HT1080 (cell line): Measurements from ENCODE around the gene MALSU1. TPM values are rescaled to one million over a fixed set of nuclear protein-coding genes. Genes with fewer than 3 reads are reported as not detected.

ENCODE experiments used
- DNase-seq: peaks from one replicate; pipeline ENCODE4 v3.0.0-alpha.2; 2015; ENCODE audit warnings: low read depth
- total RNA-seq: library from RNA; depleted of rRNA; stranded (reverse); fragments of >200 nt; shearing (Covaris generic); gene quantifications from 2 replicates; pipeline ENCODE4 v1.2.3, GENCODE V29; 2014

MALSU1 gene
- total RNA-seq, 1 experiment from 2014 or later = 129 TPM

DNA sequence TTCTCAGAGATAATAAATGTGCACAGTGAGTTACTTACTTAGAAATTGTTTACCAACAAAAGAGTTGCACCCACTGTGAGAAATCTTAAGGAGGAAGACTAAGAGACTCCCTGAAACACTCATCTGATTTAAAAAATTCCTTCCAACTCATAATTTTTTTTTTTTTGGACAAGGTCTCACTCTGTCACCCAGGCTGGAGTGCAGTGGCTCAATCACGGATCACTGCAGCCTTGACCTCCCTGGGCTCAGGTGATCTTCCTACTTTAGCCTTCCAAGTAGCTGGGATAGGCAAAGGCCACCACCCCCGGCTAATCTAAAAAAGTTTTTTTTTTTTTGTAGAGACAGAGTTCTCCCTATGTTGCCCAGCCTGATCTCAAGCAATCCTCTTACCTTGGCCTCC, 36.0 kb downstream of the MALSU1 start:
- no peak for DNase-seq

DNA sequence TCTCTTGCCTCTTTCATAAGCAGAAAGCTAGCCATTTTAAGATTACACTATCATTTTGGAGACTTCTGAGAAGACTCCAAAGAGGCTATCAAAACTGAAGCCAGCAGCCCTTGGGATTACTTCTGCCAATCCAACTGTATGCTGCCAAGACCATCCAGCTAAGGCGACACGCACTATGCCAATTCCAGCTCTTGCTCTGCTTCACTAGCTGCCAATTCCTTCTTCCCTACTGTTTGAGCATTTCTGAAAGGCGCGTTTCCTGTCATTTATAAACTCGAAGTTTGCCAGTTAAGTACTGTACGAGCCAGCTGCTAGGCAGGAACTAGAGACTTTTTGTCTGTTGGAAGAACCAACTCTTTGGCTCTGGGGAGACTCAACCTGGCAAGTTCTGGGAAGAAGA, 36.5 kb downstream of the MALSU1 start:
- no peak for DNase-seq

DNA sequence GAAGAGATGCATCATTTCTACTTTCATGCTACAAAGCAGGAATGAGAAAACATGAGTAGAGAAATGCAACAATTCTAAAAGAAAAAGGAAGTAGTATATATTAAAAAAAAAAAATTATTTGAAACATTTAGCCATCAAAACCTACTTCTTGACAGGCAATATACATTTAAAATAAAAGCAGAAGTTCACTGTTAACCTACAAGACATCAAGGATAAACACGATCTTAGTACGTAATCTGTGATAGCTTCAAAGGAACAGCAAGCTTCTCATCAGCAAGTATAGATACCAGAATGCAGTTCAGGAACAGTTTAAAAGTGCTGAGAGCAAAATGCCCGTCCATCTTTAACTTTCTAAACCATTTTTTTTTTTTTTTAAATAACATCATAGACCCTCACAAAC, 36.9 kb downstream of the MALSU1 start:
- no peak for DNase-seq

DNA sequence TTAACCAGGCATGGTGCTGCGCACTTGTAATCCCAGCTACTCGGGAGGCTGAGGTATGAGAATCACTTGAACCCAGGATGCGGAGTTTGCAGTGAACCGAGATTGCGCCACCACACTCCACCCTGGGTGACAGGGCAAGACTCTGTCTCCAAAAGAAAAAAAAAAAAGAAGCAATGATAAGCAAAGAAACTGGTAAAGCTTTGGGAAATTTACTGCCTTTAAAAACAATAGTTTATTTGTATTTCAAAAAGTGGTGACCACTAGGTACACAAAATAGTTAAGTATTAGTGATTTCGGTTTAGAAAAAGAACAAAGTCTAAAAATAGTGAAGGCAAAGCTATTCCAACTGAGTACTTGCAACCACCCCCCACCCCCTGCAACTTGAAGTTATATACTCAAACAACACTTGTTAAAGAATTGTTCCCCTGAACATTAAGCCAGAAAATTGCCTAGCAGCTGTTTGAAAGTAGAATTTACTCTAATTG, 37.7 kb downstream of the MALSU1 start:
- DNase-seq = no peak

DNA sequence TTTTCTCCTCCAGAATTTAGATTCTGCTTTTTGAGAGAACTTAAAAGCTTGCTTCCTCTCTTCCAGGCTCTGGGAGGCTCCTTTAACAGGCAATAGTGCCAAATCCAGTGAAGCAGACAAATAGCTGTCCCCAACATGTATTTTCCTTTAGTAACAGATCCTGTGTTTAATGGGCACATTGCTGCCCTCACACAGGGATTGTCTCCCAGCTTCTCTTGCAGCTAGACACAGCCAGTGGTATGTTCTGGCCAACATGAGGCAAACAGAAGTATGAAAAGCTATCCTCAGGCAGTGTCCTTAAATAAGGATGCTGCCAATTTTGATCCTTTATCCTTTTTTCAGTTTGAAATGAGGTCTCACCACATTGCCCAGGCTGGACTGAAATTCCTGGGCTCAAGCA, 38.2 kb downstream of the MALSU1 start:
- DNase-seq = no peak

DNA sequence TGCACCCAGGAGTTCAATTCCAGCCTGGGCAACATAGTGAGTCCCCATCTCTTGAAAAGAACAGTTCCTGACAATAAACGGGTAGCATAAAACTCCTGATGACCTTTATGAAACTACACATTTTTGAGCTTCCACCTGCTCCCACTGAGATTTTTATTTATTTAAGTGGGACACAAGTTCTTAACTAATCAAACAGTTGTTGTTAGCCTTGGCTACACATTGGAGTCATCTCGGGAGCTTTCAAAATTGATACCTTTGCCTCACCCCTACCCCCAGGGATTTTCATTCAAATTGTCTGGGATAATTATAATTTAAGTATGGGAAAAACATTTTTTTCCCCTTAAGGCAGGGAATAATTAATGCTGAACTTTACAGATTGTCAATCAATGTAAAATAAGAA, 39.3 kb downstream of the MALSU1 start:
- DNase-seq = no peak

DNA sequence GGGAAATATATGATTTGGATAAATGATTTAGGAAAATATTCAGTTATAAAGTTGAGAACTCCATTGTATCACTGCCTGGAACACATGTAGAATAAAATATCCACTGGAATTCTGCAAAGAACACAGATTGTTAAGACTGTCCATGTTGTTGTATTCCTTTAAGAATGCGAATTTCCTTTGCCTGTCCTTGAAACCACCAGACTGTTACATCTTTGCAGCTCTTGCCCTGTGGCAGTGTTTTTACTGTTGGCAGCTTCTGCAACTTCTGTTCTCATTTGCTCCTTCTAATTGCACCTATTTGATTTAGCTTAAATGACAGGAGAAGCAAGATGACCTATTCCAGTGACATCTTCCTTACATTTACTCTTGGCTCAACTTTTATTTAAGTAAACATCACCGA, 39.7 kb downstream of the MALSU1 start:
- no peak for DNase-seq

DNA sequence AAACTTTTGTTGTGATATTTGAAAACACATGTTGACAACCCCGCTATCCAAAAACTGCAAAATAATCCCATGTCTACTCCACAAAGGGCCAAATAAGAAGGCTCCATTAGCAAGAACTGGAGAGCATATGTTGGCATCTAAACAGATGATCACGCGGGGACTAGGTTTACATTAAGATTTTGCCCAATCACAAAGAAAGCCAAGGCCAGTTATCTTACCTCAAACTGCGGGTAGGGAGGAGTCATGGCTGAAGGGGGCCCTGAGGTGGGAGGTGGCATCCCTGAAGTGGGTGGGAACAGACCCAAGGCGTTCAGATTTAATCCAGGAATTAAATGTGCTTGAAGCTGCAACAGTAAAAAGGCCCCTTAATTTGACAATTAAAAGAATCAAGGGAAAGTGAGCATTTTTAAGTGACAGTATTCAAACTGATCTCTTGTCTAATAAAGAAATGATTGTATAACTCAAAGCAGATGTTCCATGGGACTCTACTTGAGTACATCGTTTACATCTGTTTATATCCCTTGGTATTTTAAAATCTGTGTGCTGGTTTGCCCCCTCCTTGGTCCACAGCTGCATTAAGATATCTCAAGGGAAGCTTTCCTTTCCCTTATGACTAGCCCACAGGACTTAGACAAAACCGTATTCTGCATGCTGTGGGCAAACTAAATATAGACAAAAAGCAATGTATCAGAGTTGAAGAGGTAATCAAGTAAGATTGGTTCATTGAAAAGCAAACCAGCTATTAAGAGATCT, 42.9 kb downstream of the MALSU1 start:
- no peak for DNase-seq

DNA sequence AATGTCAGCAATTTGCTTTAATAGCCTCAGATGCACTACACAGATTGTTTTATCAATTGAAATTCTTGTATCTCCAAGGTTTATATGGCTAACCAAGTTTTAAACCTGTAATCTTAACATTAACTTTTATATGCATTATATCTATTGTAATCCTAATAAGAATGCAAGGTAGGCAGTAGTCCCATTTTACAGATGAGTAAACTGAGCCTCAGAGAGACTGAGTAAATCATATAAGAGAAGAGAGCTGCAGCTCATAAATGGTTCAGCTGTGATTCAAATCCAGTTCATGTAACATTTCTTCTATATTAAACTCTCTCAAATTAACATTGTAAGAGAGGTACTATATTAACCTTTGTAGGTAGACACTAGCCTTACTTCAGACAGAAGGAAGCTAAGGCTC, 44.0 kb downstream of the MALSU1 start:
- no peak for DNase-seq

DNA sequence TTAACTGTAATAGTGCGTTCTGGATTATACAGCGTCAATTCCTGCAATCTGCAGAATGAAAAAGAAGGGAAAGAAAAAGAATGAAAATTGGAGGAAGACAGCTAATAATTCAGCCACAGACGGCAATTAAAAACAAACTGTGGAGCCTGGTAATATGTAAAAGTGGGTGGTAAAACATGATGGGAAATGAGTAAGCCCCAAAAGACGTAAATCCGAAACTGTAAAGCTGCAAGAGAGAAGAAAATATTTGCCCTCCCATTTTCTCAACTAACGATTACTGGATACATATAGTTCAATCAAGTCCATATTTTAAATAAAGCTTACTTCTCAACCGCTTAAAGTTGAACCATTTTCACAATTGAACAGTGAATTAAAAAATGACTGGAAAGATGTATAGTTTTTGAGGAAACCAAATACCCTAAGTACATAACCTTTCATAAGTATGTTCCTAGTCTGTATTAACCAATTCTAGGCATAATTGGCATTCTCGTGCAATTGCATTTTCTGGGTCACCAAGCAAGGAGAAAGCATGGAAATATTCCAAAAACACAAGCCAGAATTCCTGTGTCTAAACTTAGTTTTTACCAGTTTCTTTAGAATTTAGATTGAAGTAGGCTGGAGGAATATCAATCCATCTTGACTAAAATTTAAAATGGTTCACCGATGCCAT, 44.8 kb downstream of the MALSU1 start:
- DNase-seq = no peak

DNA sequence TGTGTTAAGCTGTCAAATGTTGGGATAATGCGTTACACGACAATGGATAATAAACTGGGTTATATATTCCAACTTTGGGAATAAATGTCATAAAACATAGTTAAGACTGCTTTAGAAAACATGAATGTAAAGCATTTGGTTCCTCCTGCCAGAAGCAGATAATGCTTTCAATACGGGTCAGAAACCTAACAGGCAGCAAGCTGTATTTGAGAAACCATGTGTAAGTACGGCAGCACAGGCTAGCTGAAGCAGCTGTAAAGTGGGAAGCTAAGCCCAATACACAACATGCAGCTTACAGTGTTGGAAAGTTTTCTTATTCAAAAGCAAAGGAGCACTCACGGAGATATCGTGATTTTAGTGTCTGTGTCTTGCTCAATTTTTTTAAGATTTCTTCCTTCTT, 46.5 kb downstream of the MALSU1 start:
- no peak for DNase-seq

DNA sequence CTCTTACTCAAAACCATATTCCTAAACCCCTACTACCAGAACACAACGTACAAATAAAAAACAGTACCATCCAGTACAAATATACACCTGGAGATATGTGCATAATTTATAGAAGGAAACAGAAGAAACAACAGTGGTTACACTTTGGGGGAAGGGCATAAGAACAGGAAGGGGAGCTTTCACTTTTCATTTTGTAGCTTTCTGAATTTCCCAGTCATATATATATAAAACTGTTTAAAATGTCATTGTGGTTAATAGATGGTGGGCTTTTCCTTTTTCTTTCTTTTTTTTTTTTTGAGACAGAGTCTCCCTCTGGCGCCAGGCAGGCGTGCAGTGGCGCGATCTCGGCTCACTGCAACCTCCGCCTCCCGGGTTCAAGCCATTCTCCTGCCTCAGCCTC, 47.2 kb downstream of the MALSU1 start:
- peak; percentile 8 for DNase-seq

DNA sequence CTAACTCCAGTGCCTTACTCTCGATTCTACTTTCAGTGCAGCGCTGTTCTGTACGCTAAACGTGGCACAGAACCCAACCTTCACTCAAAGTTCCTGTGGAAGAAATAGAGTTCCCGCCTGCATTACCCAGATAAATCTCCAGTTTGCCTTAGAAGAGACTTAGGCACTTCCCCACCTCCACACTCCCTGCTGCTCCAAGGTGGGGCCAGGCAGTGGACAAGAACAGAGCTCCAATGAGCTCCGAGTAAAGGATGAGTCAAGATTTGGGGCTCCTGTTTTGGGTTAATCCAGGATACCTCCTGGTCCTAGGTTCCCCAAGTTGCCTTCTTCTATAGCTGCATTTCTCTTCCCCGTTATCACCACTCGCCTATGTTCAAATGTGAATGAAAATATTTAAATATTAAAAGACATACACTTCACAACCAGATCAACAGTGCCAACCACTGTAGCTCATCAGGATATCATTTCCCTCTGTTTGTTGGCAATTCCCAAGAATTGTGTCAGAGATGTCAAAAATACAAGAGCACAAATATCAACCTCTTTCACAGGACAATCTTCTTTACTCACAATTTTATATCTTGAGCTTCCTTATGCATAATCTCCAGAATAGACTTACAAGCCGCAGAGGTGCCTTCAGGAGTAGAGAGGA, 48.0 kb downstream of the MALSU1 start:
- peak; percentile 62 for DNase-seq

DNA sequence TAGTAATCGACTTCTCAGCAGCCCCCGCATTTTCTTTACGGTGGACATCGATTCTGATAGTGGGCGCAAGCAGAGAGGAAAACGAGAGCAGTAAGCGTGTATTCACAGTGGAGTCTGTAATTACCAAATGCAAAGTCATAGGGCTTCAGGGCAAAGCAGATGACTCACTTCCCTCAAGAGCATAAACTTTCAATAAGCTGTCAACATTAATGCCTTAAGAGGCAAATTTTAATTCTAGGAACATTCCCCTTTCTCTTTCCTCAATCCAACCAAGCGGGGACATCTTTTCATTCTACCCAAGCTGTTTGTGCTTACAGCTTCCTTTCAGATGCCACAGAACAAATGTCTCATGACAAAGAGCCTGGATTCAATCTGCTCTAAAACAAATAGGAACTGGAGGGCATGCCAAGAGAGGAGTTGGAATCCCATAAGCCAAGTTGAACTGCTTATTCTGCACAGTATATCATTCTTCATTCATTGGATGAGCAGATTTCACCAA, 48.6 kb downstream of the MALSU1 start:
- peak; percentile 85 for DNase-seq

DNA sequence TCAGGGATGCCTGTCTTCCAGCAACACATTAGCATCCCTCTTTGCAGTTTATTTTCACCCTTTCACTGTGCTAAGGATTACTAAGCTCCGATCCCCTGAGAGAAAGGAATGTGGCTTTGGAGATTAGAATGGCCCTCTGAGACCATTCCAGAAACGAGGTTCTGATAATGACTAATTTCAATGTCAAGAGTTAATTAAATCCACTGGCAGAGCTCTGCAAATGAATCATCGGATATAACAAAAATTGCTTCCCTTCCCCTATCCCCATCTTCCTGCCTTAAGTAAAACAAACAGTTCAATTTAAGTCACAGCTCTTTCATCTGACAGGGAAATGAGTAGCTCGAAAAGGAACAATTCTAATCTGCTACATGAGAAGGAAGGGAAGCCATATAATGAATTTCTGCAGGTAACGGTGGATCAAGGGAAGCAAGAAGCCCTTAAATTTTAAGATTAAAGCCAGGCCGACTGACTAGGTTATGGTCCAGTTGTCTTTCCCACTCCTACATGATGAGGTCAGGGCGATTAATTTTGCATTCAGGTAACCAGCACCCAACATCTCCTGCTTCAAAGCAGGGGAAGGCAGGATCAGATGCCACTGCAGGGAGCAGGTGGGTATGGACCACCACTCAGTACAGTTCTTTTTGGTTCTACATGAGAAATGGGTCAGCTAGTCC, 50.5 kb downstream of the MALSU1 start:
- peak; percentile 96 for DNase-seq

DNA sequence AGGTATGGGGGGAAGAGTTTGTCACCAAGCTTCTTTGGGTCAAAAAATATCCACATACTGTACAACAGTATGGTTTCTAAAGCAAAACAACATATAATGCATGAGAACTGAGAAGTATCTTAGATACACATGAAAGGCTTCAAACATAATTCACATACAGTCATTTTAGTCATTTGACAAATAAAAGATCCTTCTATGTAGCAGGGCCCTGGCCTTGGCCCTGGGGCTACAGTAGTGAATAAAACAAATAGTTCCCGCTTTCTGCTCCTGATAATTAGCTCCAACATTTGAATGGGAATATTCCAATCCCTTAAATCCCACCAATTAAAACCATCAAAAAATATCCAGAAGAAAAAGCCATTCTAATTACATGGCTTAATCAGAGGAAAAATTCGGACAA, 51.3 kb downstream of the MALSU1 start:
- no peak for DNase-seq

DNA sequence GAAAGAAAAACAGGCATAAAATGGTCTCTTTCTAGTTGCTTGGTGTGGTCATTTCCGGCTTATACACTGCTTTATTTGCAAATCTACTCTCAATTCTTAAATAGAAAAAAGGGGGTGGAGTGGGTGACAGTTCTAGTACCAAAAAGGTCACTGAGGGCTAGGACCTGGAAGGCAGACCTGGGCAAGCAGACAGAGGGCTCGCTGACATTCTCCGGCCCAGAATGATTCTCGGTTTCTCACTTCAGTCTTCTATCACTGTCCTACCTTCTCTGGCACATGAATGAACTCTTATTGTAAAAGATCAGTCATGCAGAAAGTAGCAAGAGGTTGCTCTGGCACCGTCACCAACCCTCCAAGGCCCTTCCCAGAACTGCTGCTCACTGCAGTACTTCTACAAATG, 54.0 kb downstream of the MALSU1 start:
- no peak for DNase-seq

DNA sequence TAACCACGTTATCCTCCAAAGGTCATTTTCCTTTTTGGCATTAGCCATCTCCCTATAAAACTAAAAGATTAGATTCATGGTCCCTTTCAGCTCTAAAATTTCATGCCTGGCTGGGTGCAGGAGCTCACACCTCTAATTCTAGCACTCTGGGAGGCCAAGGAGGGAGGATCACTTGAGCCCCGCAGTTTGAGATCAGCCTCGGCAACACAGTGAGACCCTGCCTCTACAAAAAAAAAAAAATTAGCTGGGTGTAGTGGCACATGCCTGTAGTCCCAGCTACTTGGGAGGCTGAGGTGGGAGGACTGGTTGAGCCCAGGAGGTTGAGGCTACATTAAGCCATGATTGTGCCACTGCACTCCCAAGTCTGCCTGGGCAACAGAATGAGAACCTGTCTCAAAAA, 57.0 kb downstream of the MALSU1 start:
- DNase-seq = no peak

DNA sequence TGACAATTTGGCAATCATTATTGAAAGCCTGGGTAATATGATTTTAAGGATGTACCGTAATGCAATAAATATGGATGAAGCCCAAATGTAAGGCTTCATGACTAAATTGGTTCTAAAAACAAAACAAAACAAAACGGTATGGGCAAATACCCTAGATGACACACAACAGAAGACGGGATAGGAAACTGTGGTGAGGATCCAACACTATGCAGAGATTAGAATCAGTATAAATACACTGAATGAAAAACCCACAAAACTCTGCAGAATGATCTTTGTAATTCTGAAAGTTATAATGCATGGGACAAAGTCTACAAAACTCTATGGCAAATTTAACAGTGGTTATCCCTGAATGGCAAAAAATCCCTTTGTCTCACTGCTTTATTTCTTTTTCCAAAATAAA, 57.6 kb downstream of the MALSU1 start:
- DNase-seq = no peak

DNA sequence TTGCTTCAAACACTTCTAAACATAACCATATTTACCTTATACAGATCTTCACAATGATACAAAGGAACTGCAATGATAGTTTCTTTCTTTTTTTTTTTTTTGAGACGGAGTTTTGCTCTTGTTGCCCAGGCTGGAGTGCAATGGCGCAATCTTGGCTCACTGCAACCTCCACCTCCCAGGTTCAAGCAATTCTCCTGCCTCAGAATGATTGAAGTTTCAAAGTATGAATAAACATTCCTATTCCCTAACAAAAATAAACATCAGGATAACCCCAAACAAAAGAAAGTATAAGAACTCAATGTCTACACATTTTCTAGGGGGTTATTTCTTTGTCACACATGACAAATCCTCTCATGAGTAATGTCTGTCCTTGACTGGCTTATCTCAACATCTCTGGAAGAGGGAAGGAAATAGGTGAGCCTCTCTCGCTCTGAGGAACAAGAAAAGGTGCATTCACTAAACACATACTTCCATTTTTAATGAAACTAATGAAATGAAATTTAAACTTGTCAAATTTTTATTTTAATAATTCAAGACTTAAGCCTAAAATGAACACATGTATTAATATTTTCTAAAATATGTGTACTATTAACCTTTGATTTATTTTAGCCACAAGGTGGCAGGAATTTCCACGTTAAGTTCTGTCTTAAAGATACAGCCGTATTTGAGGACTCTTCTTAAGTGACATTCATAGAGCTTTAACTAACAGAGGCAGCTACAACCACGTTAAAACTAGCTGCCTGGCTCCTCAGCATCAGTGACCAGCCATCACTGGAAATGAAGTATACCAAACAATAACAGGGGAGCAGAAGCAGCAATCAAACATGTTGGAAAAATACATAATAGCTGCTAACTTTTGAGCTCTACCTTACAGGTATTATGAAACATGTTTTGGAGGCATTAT, 58.3 kb downstream of the MALSU1 start:
- peak; percentile 80 for DNase-seq
